ENCODE data around the gene PALM2AKAP2.

GRCh38 chr9:109765278-109765677 is 14.7 kb upstream of the PALM2AKAP2 start:
- TF ChIP-seq POLR2A (IDR thresholded peaks at IDR 0.05): no peak
- TF ChIP-seq CTCF (IDR thresholded peaks at IDR 0.05): no peak

Measured in lower leg skin (tissue), 3 donors.